GM18861 (cell line): ENCODE results near the gene B3GNT5.

Source experiments
- ATAC-seq: cut with Tn5 transposase; IDR thresholded peaks from one replicate; pipeline ENCODE4 v1.9.1; 2021; ENCODE audit not compliant: unreplicated experiment

The B3GNT5 gene

GRCh38 chr3:183317271-183317670, 64.2 kb downstream of the B3GNT5 start:
- ATAC-seq, result no peak

- no peak for ATAC-seq
These were observed 65.1 kb downstream of the B3GNT5 start for GRCh38 chr3:183317886-183318865.

GRCh38 chr3:183318877-183319276, 65.8 kb downstream of the B3GNT5 start:
- no peak for ATAC-seq

GRCh38 chr3:183319371-183319770, 66.3 kb downstream of the B3GNT5 start:
- ATAC-seq, result no peak
